ENCODE measurements around the gene SLIT1. TPM values are rescaled to one million over a fixed set of nuclear protein-coding genes. Genes with fewer than 3 reads are reported as not detected.

The SLIT1 gene
- total and polyA plus RNA-seq, 2 experiments from 2014 or later: not detected

DNA sequence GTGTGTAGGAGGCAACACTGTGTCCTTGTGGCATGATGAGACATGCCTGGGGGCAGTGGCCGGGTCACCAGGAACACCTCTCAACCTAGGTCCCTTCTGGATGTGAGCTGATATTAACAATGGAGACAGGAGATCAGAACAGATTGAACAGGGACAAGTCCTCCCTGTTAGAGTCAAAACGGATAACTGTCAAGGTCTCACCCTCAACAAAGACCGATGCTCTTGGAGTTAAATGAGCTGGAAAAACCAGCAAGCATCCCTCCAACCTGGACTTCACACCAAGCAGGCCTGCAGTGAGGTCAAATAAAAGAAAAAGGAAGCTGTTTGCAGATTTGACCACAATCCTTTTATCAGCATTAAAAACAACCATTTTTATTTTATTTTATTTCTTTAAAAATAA lies 49.0 kb downstream of the SLIT1 start:
- H3K27me3 ChIP-seq (replicated peaks; ENCODE audit: insufficient read depth): peaks cover 14% of the 10 kb centered on the region
- no peaks in the 10 kb centered on the region for H4K20me1 ChIP-seq (ENCODE audit: insufficient read depth)
- H3F3A ChIP-seq (ENCODE audit: insufficient read depth): no peaks in the 10 kb centered on the region
- no peak overlapping the region for H3K9ac ChIP-seq
- WGBS, 2 experiments (ENCODE audit: low coverage in 1 of 2, low lambda C conversion rate in 2 of 2, missing lambda C conversion rate in 2 of 2): 50 to 62% methylated on average over 3 of the region's 3 CpGs
- H3K27ac ChIP-seq: no peak overlapping the region
- no peak overlapping the region for H2AFZ ChIP-seq
- H3K36me3 ChIP-seq (ENCODE audit: low read depth): no peaks in the 10 kb centered on the region
- no peaks in the 10 kb centered on the region for H3K79me2 ChIP-seq (ENCODE audit: insufficient read depth)
- TF ChIP-seq EZH2phosphoT487 (IDR thresholded peaks at IDR 0.05; ENCODE audit: insufficient read depth, low read depth): no peak
- TF ChIP-seq EZH2 (IDR thresholded peaks at IDR 0.05; ENCODE audit: insufficient read depth, poor library complexity, severe bottlenecking): no peak
- in situ Hi-C loops (cut with MboI): no loop called here
- no peaks in the 10 kb centered on the region for H3K9me3 ChIP-seq (ENCODE audit: low read depth)
- no peak for DNase-seq
- no peak overlapping the region for H3K4me3 ChIP-seq
- no peaks in the 10 kb centered on the region for H3K9me2 ChIP-seq (ENCODE audit: insufficient read depth)
- no peak overlapping the region for H3K4me2 ChIP-seq (ENCODE audit: unreplicated experiment)
- H3K4me1 ChIP-seq (ENCODE audit: insufficient read depth): no peaks in the 10 kb centered on the region

GRCh38 chr10:97135464-97135863 lies 50.3 kb downstream of the SLIT1 start:
- H3K4me3 ChIP-seq: no peak overlapping the region
- no peaks in the 10 kb centered on the region for H4K20me1 ChIP-seq (ENCODE audit: insufficient read depth)
- H3K36me3 ChIP-seq (ENCODE audit: low read depth): no peaks in the 10 kb centered on the region
- DNase-seq: no peak
- H3K9ac ChIP-seq: no peak overlapping the region
- no peaks in the 10 kb centered on the region for H3F3A ChIP-seq (ENCODE audit: insufficient read depth)
- peaks cover 12% of the 10 kb centered on the region for H3K27me3 ChIP-seq (replicated peaks; ENCODE audit: insufficient read depth)
- TF ChIP-seq EZH2 (IDR thresholded peaks at IDR 0.05; ENCODE audit: insufficient read depth, poor library complexity, severe bottlenecking): no peak
- no peak overlapping the region for H2AFZ ChIP-seq
- 61 to 63% methylated on average over 11 of the region's 11 CpGs for WGBS, 2 experiments (ENCODE audit: low coverage in 1 of 2, low lambda C conversion rate in 2 of 2, missing lambda C conversion rate in 2 of 2)
- H3K27ac ChIP-seq: no peak overlapping the region
- H3K4me1 ChIP-seq (ENCODE audit: insufficient read depth): no peaks in the 10 kb centered on the region
- H3K9me3 ChIP-seq (ENCODE audit: low read depth): no peaks in the 10 kb centered on the region
- H3K79me2 ChIP-seq (ENCODE audit: insufficient read depth): no peaks in the 10 kb centered on the region
- no peaks in the 10 kb centered on the region for H3K9me2 ChIP-seq (ENCODE audit: insufficient read depth)
- in situ Hi-C loops (cut with MboI): no loop called here
- no peak overlapping the region for H3K4me2 ChIP-seq (ENCODE audit: unreplicated experiment)

GRCh38 chr10:97134983-97135382 lies 50.8 kb downstream of the SLIT1 start:
- no peak overlapping the region for H3K9ac ChIP-seq
- H4K20me1 ChIP-seq (ENCODE audit: insufficient read depth): no peaks in the 10 kb centered on the region
- H3K4me3 ChIP-seq: no peak overlapping the region
- WGBS, 2 experiments (ENCODE audit: low coverage in 1 of 2, low lambda C conversion rate in 2 of 2, missing lambda C conversion rate in 2 of 2): 72 to 84% methylated on average over 15 of the region's 15 CpGs
- no peaks in the 10 kb centered on the region for H3K9me2 ChIP-seq (ENCODE audit: insufficient read depth)
- H3K4me1 ChIP-seq (ENCODE audit: insufficient read depth): no peaks in the 10 kb centered on the region
- no peaks in the 10 kb centered on the region for H3K9me3 ChIP-seq (ENCODE audit: low read depth)
- no peak for DNase-seq
- no peaks in the 10 kb centered on the region for H3F3A ChIP-seq (ENCODE audit: insufficient read depth)
- H3K27me3 ChIP-seq (replicated peaks; ENCODE audit: insufficient read depth): peaks cover 8% of the 10 kb centered on the region
- in situ Hi-C loops (cut with MboI): no loop called here
- no peak overlapping the region for H2AFZ ChIP-seq
- H3K27ac ChIP-seq: no peak overlapping the region
- no peaks in the 10 kb centered on the region for H3K36me3 ChIP-seq (ENCODE audit: low read depth)
- no peak for TF ChIP-seq EZH2 (IDR thresholded peaks at IDR 0.05; ENCODE audit: insufficient read depth, poor library complexity, severe bottlenecking)
- TF ChIP-seq EZH2phosphoT487 (IDR thresholded peaks at IDR 0.05; ENCODE audit: insufficient read depth, low read depth): no peak
- no peak overlapping the region for H3K4me2 ChIP-seq (ENCODE audit: unreplicated experiment)
- no peaks in the 10 kb centered on the region for H3K79me2 ChIP-seq (ENCODE audit: insufficient read depth)

GRCh38 chr10:97134110-97134509 lies 51.6 kb downstream of the SLIT1 start:
- no peaks in the 10 kb centered on the region for H3K79me2 ChIP-seq (ENCODE audit: insufficient read depth)
- H3K27me3 ChIP-seq (replicated peaks; ENCODE audit: insufficient read depth): peaks cover 8% of the 10 kb centered on the region
- TF ChIP-seq EZH2 (IDR thresholded peaks at IDR 0.05; ENCODE audit: insufficient read depth, poor library complexity, severe bottlenecking) (no peak), EZH2phosphoT487 (IDR thresholded peaks at IDR 0.05; ENCODE audit: insufficient read depth, low read depth) (no peak)
- WGBS, 2 experiments (ENCODE audit: low coverage in 1 of 2, low lambda C conversion rate in 2 of 2, missing lambda C conversion rate in 2 of 2): 70 to 78% methylated on average over 11 of the region's 11 CpGs
- H3K9ac ChIP-seq: no peak overlapping the region
- H3K4me1 ChIP-seq (ENCODE audit: insufficient read depth): no peaks in the 10 kb centered on the region
- no peaks in the 10 kb centered on the region for H3K9me3 ChIP-seq (ENCODE audit: low read depth)
- no peaks in the 10 kb centered on the region for H3K9me2 ChIP-seq (ENCODE audit: insufficient read depth)
- H2AFZ ChIP-seq: no peak overlapping the region
- in situ Hi-C loops (cut with MboI): no loop called here
- no peak overlapping the region for H3K4me3 ChIP-seq
- H3K36me3 ChIP-seq (ENCODE audit: low read depth): no peaks in the 10 kb centered on the region
- no peak overlapping the region for H3K4me2 ChIP-seq (ENCODE audit: unreplicated experiment)
- DNase-seq: no peak
- no peaks in the 10 kb centered on the region for H4K20me1 ChIP-seq (ENCODE audit: insufficient read depth)
- no peaks in the 10 kb centered on the region for H3F3A ChIP-seq (ENCODE audit: insufficient read depth)
- H3K27ac ChIP-seq: no peak overlapping the region

DNA sequence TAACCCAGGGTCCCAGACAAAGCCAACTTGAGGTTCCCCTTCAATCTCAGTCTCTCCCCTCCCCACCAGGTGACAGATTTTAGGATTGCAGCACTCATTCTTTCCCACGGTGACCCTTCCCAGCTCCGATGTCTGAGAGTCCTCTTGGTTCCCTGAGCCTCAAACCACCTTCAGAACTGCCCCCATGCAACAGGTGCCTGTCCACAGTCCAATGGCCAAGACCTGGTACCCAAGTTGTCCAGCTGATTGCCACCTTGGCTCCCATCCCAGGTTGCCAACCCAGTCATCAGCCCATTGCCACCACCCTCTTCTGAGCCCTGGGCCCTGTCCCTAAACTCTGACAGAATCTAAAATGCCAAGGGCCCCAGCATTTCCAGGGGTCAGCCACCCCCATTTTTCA lies 53.5 kb downstream of the SLIT1 start:
- Histone ChIP-seq H3K9ac (no peak overlapping the region), H4K20me1 (ENCODE audit: insufficient read depth) (no peaks in the 10 kb centered on the region), H3K36me3 (ENCODE audit: low read depth) (no peaks in the 10 kb centered on the region), H3K4me3 (no peak overlapping the region), H2AFZ (no peak overlapping the region), H3K79me2 (ENCODE audit: insufficient read depth) (no peaks in the 10 kb centered on the region), H3K27ac (no peak overlapping the region), H3K4me2 (ENCODE audit: unreplicated experiment) (no peak overlapping the region), H3K27me3 (replicated peaks; ENCODE audit: insufficient read depth) (peaks cover 25% of the 10 kb centered on the region), H3K4me1 (ENCODE audit: insufficient read depth) (no peaks in the 10 kb centered on the region), H3K9me3 (ENCODE audit: low read depth) (no peaks in the 10 kb centered on the region), H3F3A (ENCODE audit: insufficient read depth) (no peaks in the 10 kb centered on the region), H3K9me2 (ENCODE audit: insufficient read depth) (no peaks in the 10 kb centered on the region)
- WGBS, 2 experiments (ENCODE audit: low coverage in 1 of 2, low lambda C conversion rate in 2 of 2, missing lambda C conversion rate in 2 of 2): 55 to 59% methylated on average over 2 of the region's 2 CpGs
- in situ Hi-C loops (cut with MboI): no loop called here
- no peak for TF ChIP-seq EZH2 (IDR thresholded peaks at IDR 0.05; ENCODE audit: insufficient read depth, poor library complexity, severe bottlenecking)
- no peak for TF ChIP-seq EZH2phosphoT487 (IDR thresholded peaks at IDR 0.05; ENCODE audit: insufficient read depth, low read depth)
- DNase-seq: no peak

All from GM23248 (cell line).